GM12878 (cell line): ENCODE data around the gene CBLB. TPM values are rescaled to one million over a fixed set of nuclear protein-coding genes. Genes with fewer than 3 reads are reported as not detected.

ENCODE experiments used
- ATAC-seq: fragments of 200-7000 bp; cut with Tn5 transposase; 3 replicates; pipeline ENCODE4 v1.9.1; 2020; ENCODE audit warnings: mild to moderate bottlenecking, moderate library complexity
- BruUV-seq: library from RNA; stranded (reverse); fragments of 400-500 nt; replicated peaks from 2 replicates; lab custom pipeline; 2021; lab: Mats Ljungman, UMichigan
- CTCF ChIA-PET: fragments of 300-600 bp; sonication (Branson Sonifier 250); formaldehyde crosslinking; extraction: SDS; loops from one replicate; lab custom pipeline; 2021; ENCODE audit warnings: inconsistent platforms; lab: Yijun Ruan, JAX
- POLR2A ChIA-PET: fragments of 350-600 bp; formaldehyde crosslinking; extraction: SDS; loops from one replicate; lab custom pipeline; 2021; ENCODE audit warnings: inconsistent platforms; lab: Charles Lee
- RAD21 ChIA-PET: fragments of 300-600 bp; sonication (Branson Sonifier 250); formaldehyde crosslinking; loops from one replicate; lab custom pipeline; 2023; ENCODE audit warnings: antibody characterized with exemption; ENCODE audit not compliant: unreplicated experiment; lab: Charles Lee
- SMC1A ChIA-PET: fragments of 300-600 bp; sonication (Branson Sonifier 250); formaldehyde crosslinking; loops from one replicate; lab custom pipeline; 2023; ENCODE audit not compliant: unreplicated experiment, uncharacterized antibody; lab: Charles Lee
- DNase-seq: peaks from one replicate; pipeline ENCODE4 v3.0.0-alpha.2; 2011; ENCODE audit warnings: low read depth, low spot score
- FAIRE-seq: peaks from 3 replicates; lab custom pipeline; 2011; peaks lifted over from hg19 to GRCh38; lab: Jason Lieb, UNC
- H2AFZ ChIP-seq: 2 replicates; pipeline ENCODE4 v1.6.0; 2011; ENCODE audit warnings: low read depth, low read length, control low read depth; ENCODE audit not compliant: control insufficient read depth
- H3K27ac ChIP-seq: 2 replicates; pipeline ENCODE4 v1.5.1; 2011; ENCODE audit warnings: control low read depth; ENCODE audit not compliant: control insufficient read depth, insufficient read depth
- H3K27me3 ChIP-seq, 2 experiments: replicated peaks in 1 of 2; 2 replicates each; pipeline versions ENCODE4 v1.6.0 to v1.6.1; 2011; ENCODE audit warnings: low read length in 1 of 2; ENCODE audit not compliant: control insufficient read depth in 2 of 2, insufficient read depth in 2 of 2
- H3K36me3 ChIP-seq, 2 experiments: 2 replicates each; pipeline ENCODE4 v1.5.1; 2011; ENCODE audit warnings: low read length in 1 of 2; ENCODE audit not compliant: control insufficient read depth in 2 of 2, insufficient read depth in 2 of 2
- H3K4me1 ChIP-seq: 2 replicates; pipeline ENCODE4 v1.6.1; 2011; ENCODE audit warnings: mild to moderate bottlenecking, low read length, moderate library complexity, mixed read lengths; ENCODE audit not compliant: control insufficient read depth, insufficient read depth
- H3K4me2 ChIP-seq: 2 replicates; pipeline ENCODE4 v1.6.0; 2011; ENCODE audit warnings: control low read depth; ENCODE audit not compliant: control insufficient read depth, insufficient read depth
- H3K4me3 ChIP-seq: fragments of 200-600 bp; sonication (generic); 2 replicates; pipeline ENCODE4 v1.5.1; 2016
- H3K79me2 ChIP-seq: 2 replicates; pipeline ENCODE4 v1.6.0; 2011; ENCODE audit warnings: low read length; ENCODE audit not compliant: control insufficient read depth, insufficient read depth
- H3K9ac ChIP-seq: 2 replicates; pipeline ENCODE4 v1.8.0; 2011; ENCODE audit warnings: low read length, control low read depth, mixed read lengths; ENCODE audit not compliant: control insufficient read depth, insufficient read depth
- H3K9me3 ChIP-seq: replicated peaks from 3 replicates; pipeline ENCODE4 v1.5.1; 2011; ENCODE audit warnings: mild to moderate bottlenecking, low read length; ENCODE audit not compliant: control insufficient read depth, insufficient read depth
- H4K20me1 ChIP-seq: 2 replicates; pipeline ENCODE4 v1.6.0; 2011; ENCODE audit not compliant: control insufficient read depth, insufficient read depth
- CUX1 ChIP-seq: IDR thresholded peaks from 2 replicates; pipeline ENCODE4 v1.6.1; 2012; ENCODE audit warnings: improper control_type of control experiment, low read depth, low read length; ENCODE audit not compliant: insufficient replicate concordance
- EP300 ChIP-seq, 2 experiments: fragments of 150-350 bp in 1 of 2; IDR thresholded peaks; 2 replicates each; pipeline ENCODE4 v1.6.1; 2011 to 2012; ENCODE audit warnings: low read depth in 2 of 2, low read length in 2 of 2, borderline replicate concordance in 1 of 2, improper control_type of control experiment in 1 of 2, inconsistent platforms in 1 of 2; ENCODE audit not compliant: control insufficient read depth in 1 of 2
- GATAD2B ChIP-seq: fragments of 450-650 bp; conservative IDR thresholded peaks from 2 replicates; pipeline ENCODE4 v1.6.1; 2017; ENCODE audit warnings: low read depth, mild to moderate bottlenecking, moderate library complexity
- MEF2B ChIP-seq: fragments of 450-650 bp; IDR thresholded peaks from 2 replicates; pipeline ENCODE4 v1.6.1; 2018; ENCODE audit warnings: mild to moderate bottlenecking, moderate library complexity; ENCODE audit not compliant: partially characterized antibody, poor library complexity, severe bottlenecking
- NR2C1 ChIP-seq: fragments of 450-650 bp; IDR thresholded peaks from 2 replicates; pipeline ENCODE4 v1.6.1; 2017; ENCODE audit warnings: antibody characterized with exemption, mild to moderate bottlenecking, moderate library complexity
- PKNOX1 ChIP-seq: fragments of 450-650 bp; IDR thresholded peaks from 2 replicates; pipeline ENCODE4 v1.6.1; 2016; ENCODE audit warnings: mild to moderate bottlenecking
- SIN3A ChIP-seq: IDR thresholded peaks from 2 replicates; pipeline ENCODE4 v1.6.1; 2012; ENCODE audit warnings: low read depth, low read length, improper control_type of control experiment
- SMAD1 ChIP-seq: fragments of 450-650 bp; IDR thresholded peaks from 2 replicates; pipeline ENCODE4 v1.6.1; 2018; ENCODE audit warnings: mild to moderate bottlenecking, low read depth; ENCODE audit not compliant: partially characterized antibody
- WGBS: methylation state at CpG from one replicate; pipeline ENCODE4 v1.1.6; 2016; ENCODE audit warnings: low lambda C conversion rate; ENCODE audit not compliant: insufficient replicate concordance, insufficient coverage; ENCODE audit errors: missing lambda C conversion rate; 5-methylcytosine and 5-hydroxymethylcytosine counted together
- in situ Hi-C: fragments of 300-500 bp; cut with MboI; formaldehyde crosslinking; loops from 9 replicates; pipeline ENCODE4 v1.14.3; 2018; ENCODE audit warnings: mixed read lengths
- intact Hi-C: fragments of 100-400 bp; cut with micrococcal nuclease; formaldehyde crosslinking; loops from one replicate; pipeline ENCODE4 v1.14.2; 2022; ENCODE audit not compliant: unreplicated experiment
- polyA plus RNA-seq, 11 experiments: library from polyadenylated mRNA; depleted of rRNA in 4 of 11; unstranded in 6 of 11; stranded (reverse) in 5 of 11; fragments of >200 nt; fragmentation: Nextera tagmentation in 4 of 11; fragmentation: Illumina TruSeq in 1 of 11; extraction: Ambion mirVana in 4 of 11; extraction: Trizol in 1 of 11; gene quantifications; 1 replicate in 1 of 11; 2 replicates in 10 of 11; pipeline versions ENCODE4 v1.2.1 to v1.2.3, GENCODE V29; 2011 to 2016; ENCODE audit warnings: inconsistent platforms in 2 of 11, missing spikeins in 2 of 11, low read depth in 1 of 11
- total RNA-seq, 4 experiments: library from RNA; depleted of rRNA in 3 of 4; stranded (reverse); fragments of >200 nt in 3 of 4; fragmentation: Illumina TruSeq in 1 of 4; extraction: Trizol in 1 of 4; gene quantifications; 2 replicates each; pipeline versions ENCODE4 v1.2.1 to v1.2.3, GENCODE V29; 2013 to 2021
- TF ChIP-seq, protein P1 (sequence below): fragments of 450-650 bp; IDR thresholded peaks from 2 replicates; pipeline ENCODE4 v1.6.1; 2017; ENCODE audit warnings: mild to moderate bottlenecking

CBLB gene
- total and polyA plus RNA-seq, 10 of the 15 experiments (the other 5 are each of a cell fraction or from before 2014, with no cell fraction given) = 17.2 to 107 (median 41.9) TPM

GRCh38 chr3:105626739-105627138, 242.1 kb downstream of the CBLB start:
- Histone ChIP-seq H3K9me3 (no peaks in the 10 kb centered on the region), H3K79me2 (no peaks in the 10 kb centered on the region), H3K4me2 (no peak overlapping the region), H2AFZ (no peak overlapping the region), H3K4me3 (no peak overlapping the region), H3K27me3 (no peaks in the 10 kb centered on the region), H3K27ac (no peak overlapping the region), H3K36me3 (no peaks in the 10 kb centered on the region), H3K4me1 (no peaks in the 10 kb centered on the region), H3K9ac (no peak overlapping the region), H4K20me1 (no peaks in the 10 kb centered on the region)
- ChIA-PET RAD21 (no interaction called here), CTCF (no interaction called here), SMC1A (interaction anchor here (1.5 kb wide), 1 partner anchor 12 kb away, joined by 4 read pairs; no protein-coding TSS in a partner anchor), POLR2A (no interaction called here)
- FAIRE-seq = no peak
- BruUV-seq = no TSS peak
- TF ChIP-seq GATAD2B (no peak), PKNOX1 (peak; percentile 23; the same call in 1 of the 2 replicates)
- TF ChIP-seq, protein P1, sequence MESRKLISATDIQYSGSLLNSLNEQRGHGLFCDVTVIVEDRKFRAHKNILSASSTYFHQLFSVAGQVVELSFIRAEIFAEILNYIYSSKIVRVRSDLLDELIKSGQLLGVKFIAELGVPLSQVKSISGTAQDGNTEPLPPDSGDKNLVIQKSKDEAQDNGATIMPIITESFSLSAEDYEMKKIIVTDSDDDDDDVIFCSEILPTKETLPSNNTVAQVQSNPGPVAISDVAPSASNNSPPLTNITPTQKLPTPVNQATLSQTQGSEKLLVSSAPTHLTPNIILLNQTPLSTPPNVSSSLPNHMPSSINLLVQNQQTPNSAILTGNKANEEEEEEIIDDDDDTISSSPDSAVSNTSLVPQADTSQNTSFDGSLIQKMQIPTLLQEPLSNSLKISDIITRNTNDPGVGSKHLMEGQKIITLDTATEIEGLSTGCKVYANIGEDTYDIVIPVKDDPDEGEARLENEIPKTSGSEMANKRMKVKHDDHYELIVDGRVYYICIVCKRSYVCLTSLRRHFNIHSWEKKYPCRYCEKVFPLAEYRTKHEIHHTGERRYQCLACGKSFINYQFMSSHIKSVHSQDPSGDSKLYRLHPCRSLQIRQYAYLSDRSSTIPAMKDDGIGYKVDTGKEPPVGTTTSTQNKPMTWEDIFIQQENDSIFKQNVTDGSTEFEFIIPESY = no peak
- no peak for DNase-seq
- no peak for ATAC-seq
- 58% methylated on average over 5 of the region's 5 CpGs for WGBS
- intact Hi-C loops = no loop called here
- in situ Hi-C loops = no loop called here

- Histone ChIP-seq H3K9me3 (no peaks in the 10 kb centered on the region), H3K4me2 (no peak overlapping the region), H3K79me2 (no peaks in the 10 kb centered on the region), H3K4me3 (no peak overlapping the region), H3K4me1 (no peaks in the 10 kb centered on the region), H3K36me3 (no peaks in the 10 kb centered on the region), H4K20me1 (no peaks in the 10 kb centered on the region), H2AFZ (no peak overlapping the region), H3K27ac (no peak overlapping the region), H3K9ac (no peak overlapping the region), H3K27me3 (no peaks in the 10 kb centered on the region)
- CTCF ChIA-PET = no interaction called here
- POLR2A ChIA-PET = no interaction called here
- in situ Hi-C loops (no loop called here), intact Hi-C loops (no loop called here)
- DNase-seq (no peak), FAIRE-seq (no peak), ATAC-seq (no peak)
- SMC1A ChIA-PET = interaction anchor here (1.0 to 1.5 kb wide), 3 partner anchors 9 to 57 kb away, joined by 3 to 4 read pairs (median 4); no protein-coding TSS in a partner anchor
- RAD21 ChIA-PET = no interaction called here
- no TSS peak for BruUV-seq
- TF ChIP-seq MEF2B = no peak
- no peak for TF ChIP-seq SIN3A
- no peak for TF ChIP-seq SMAD1
- TF ChIP-seq NR2C1 = no peak
- no peak for TF ChIP-seq CUX1
- TF ChIP-seq EP300 (IDR thresholded peaks at IDR 0.05; ENCODE audit: borderline replicate concordance in 1 of 2, control insufficient read depth in 1 of 2, low read depth in 2 of 2, low read length in 2 of 2) = no peak
Measured at GRCh38 chr3:105622169-105622568, 246.6 kb downstream of the CBLB start.
